Adipocyte (in vitro differentiated cells): Measurements from ENCODE around the gene GPRC5B.

Source experiments
- DNase-seq: peaks from one replicate; pipeline ENCODE4 v3.0.0-alpha.2; 2015; ENCODE audit warnings: low read depth
- H3K27me3 ChIP-seq: replicated peaks from 2 replicates; pipeline ENCODE4 v1.7.0; 2013; ENCODE audit warnings: mild to moderate bottlenecking, low read length, moderate library complexity; ENCODE audit not compliant: control insufficient read depth, insufficient read depth
- H3K36me3 ChIP-seq: 2 replicates; pipeline ENCODE4 v1.7.0; 2013; ENCODE audit warnings: low read length, mild to moderate bottlenecking, moderate library complexity; ENCODE audit not compliant: control insufficient read depth, insufficient read depth, severe bottlenecking
- H3K4me1 ChIP-seq: 2 replicates; pipeline ENCODE4 v1.7.0; 2013; ENCODE audit warnings: mild to moderate bottlenecking, low read length, moderate library complexity; ENCODE audit not compliant: control insufficient read depth, insufficient read depth
- H3K4me3 ChIP-seq: 2 replicates; pipeline ENCODE4 v1.7.0; 2013; ENCODE audit warnings: mild to moderate bottlenecking, low read length, moderate library complexity
- H3K9ac ChIP-seq: 2 replicates; pipeline ENCODE4 v1.7.0; 2013; ENCODE audit warnings: mild to moderate bottlenecking, low read length, moderate library complexity
- H3K9me3 ChIP-seq: 2 replicates; pipeline ENCODE4 v1.7.0; 2013; ENCODE audit warnings: mild to moderate bottlenecking, low read length, moderate library complexity; ENCODE audit not compliant: control insufficient read depth

Gene GPRC5B

GRCh38 chr16:19868421-19868820, 16.2 kb downstream of the GPRC5B start:
- H3K36me3 ChIP-seq = peaks cover 11% of the 10 kb centered on the region
- no peak overlapping the region for H3K4me3 ChIP-seq
- H3K9me3 ChIP-seq = no peaks in the 10 kb centered on the region
- H3K27me3 ChIP-seq = no peaks in the 10 kb centered on the region
- no peak overlapping the region for H3K9ac ChIP-seq
- DNase-seq = no peak
- peaks cover 3% of the 10 kb centered on the region for H3K4me1 ChIP-seq

GRCh38 chr16:19864566-19864965, 20.1 kb downstream of the GPRC5B start:
- peaks cover 12% of the 10 kb centered on the region for H3K36me3 ChIP-seq
- no peaks in the 10 kb centered on the region for H3K27me3 ChIP-seq
- no peak overlapping the region for H3K4me3 ChIP-seq
- DNase-seq = no peak
- H3K9me3 ChIP-seq = no peaks in the 10 kb centered on the region
- H3K9ac ChIP-seq = no peak overlapping the region
- peaks cover 3% of the 10 kb centered on the region for H3K4me1 ChIP-seq

- H3K9me3 ChIP-seq = no peaks in the 10 kb centered on the region
- no peak overlapping the region for H3K9ac ChIP-seq
- peaks cover 17% of the 10 kb centered on the region for H3K36me3 ChIP-seq
- H3K4me1 ChIP-seq = peaks cover 3% of the 10 kb centered on the region
- no peak for DNase-seq
- no peak overlapping the region for H3K4me3 ChIP-seq
- no peaks in the 10 kb centered on the region for H3K27me3 ChIP-seq
Measured at GRCh38 chr16:19863990-19864389, 20.7 kb downstream of the GPRC5B start.

- Histone ChIP-seq H3K36me3 (peaks cover 17% of the 10 kb centered on the region), H3K9me3 (no peaks in the 10 kb centered on the region), H3K4me1 (peaks cover 3% of the 10 kb centered on the region), H3K9ac (no peak overlapping the region), H3K27me3 (no peaks in the 10 kb centered on the region), H3K4me3 (no peak overlapping the region)
- no peak for DNase-seq
Measured at GRCh38 chr16:19861811-19862327, 22.8 kb downstream of the GPRC5B start.

- no peak for DNase-seq
- Histone ChIP-seq H3K4me3 (no peak overlapping the region), H3K27me3 (no peaks in the 10 kb centered on the region), H3K4me1 (peaks cover 3% of the 10 kb centered on the region), H3K9me3 (no peaks in the 10 kb centered on the region), H3K36me3 (peaks cover 17% of the 10 kb centered on the region), H3K9ac (no peak overlapping the region)
Measured at GRCh38 chr16:19861133-19861532, 23.5 kb downstream of the GPRC5B start.

- H3K36me3 ChIP-seq = peaks cover 17% of the 10 kb centered on the region
Measured at GRCh38 chr16:19860166-19861041, 24.2 kb downstream of the GPRC5B start.

GRCh38 chr16:19859603-19860002, 25.0 kb downstream of the GPRC5B start:
- Histone ChIP-seq H3K9ac (no peak overlapping the region), H3K4me3 (no peak overlapping the region), H3K36me3 (peaks cover 17% of the 10 kb centered on the region), H3K27me3 (no peaks in the 10 kb centered on the region), H3K9me3 (no peaks in the 10 kb centered on the region), H3K4me1 (peaks cover 2% of the 10 kb centered on the region)
- DNase-seq = no peak

More at GRCh38 chr16:19860166-19861041, 24.2 kb downstream of the GPRC5B start:
- peak; percentile 69 for DNase-seq
- Histone ChIP-seq H3K9ac (no peak overlapping the region), H3K4me1 (peaks cover 3% of the 10 kb centered on the region), H3K9me3 (no peaks in the 10 kb centered on the region), H3K27me3 (no peaks in the 10 kb centered on the region), H3K4me3 (no peak overlapping the region)

- peaks cover 17% of the 10 kb centered on the region for H3K36me3 ChIP-seq
- no peaks in the 10 kb centered on the region for H3K9me3 ChIP-seq
- H3K27me3 ChIP-seq = no peaks in the 10 kb centered on the region
- H3K4me1 ChIP-seq = no peaks in the 10 kb centered on the region
- no peak overlapping the region for H3K4me3 ChIP-seq
- DNase-seq = no peak
- no peak overlapping the region for H3K9ac ChIP-seq
Measured at GRCh38 chr16:19859166-19859565, 25.5 kb downstream of the GPRC5B start.

GRCh38 chr16:19858340-19859018, 26.2 kb downstream of the GPRC5B start:
- no peak overlapping the region for H3K9ac ChIP-seq
- no peaks in the 10 kb centered on the region for H3K27me3 ChIP-seq
- H3K4me1 ChIP-seq = no peaks in the 10 kb centered on the region
- no peaks in the 10 kb centered on the region for H3K9me3 ChIP-seq
- no peak for DNase-seq
- no peak overlapping the region for H3K4me3 ChIP-seq
- H3K36me3 ChIP-seq = peaks cover 17% of the 10 kb centered on the region

- H3K4me1 ChIP-seq = no peaks in the 10 kb centered on the region
- no peak for DNase-seq
- H3K4me3 ChIP-seq = no peak overlapping the region
- no peak overlapping the region for H3K9ac ChIP-seq
- H3K36me3 ChIP-seq = peaks cover 17% of the 10 kb centered on the region
- H3K27me3 ChIP-seq = no peaks in the 10 kb centered on the region
- no peaks in the 10 kb centered on the region for H3K9me3 ChIP-seq
Measured at GRCh38 chr16:19857593-19858339, 26.9 kb downstream of the GPRC5B start.

GRCh38 chr16:19856120-19856519, 28.5 kb downstream of the GPRC5B start:
- no peaks in the 10 kb centered on the region for H3K27me3 ChIP-seq
- DNase-seq = no peak
- H3K9me3 ChIP-seq = no peaks in the 10 kb centered on the region
- H3K9ac ChIP-seq = no peak overlapping the region
- H3K36me3 ChIP-seq = peaks cover 17% of the 10 kb centered on the region
- H3K4me1 ChIP-seq = no peaks in the 10 kb centered on the region
- H3K4me3 ChIP-seq = no peak overlapping the region
